SU-DHL-6 (cell line): ENCODE results near the gene LOXHD1.

ENCODE experiments used
- H2AFZ ChIP-seq: fragments of 200-600 bp; sonication (generic); 2 replicates; pipeline ENCODE4 v1.6.1; 2014; ENCODE audit warnings: low read depth, mild to moderate bottlenecking, moderate library complexity, mixed read lengths, antibody characterized with exemption, low read length; ENCODE audit not compliant: severe bottlenecking
- H3F3A ChIP-seq: fragments of 200-600 bp; shearing (Covaris generic); 2 replicates; pipeline ENCODE4 v1.6.0; 2016; ENCODE audit warnings: antibody characterized with exemption, mild to moderate bottlenecking; ENCODE audit not compliant: insufficient read depth
- H3K27ac ChIP-seq: fragments of 200-600 bp; sonication (generic); 2 replicates; pipeline ENCODE4 v1.5.1; 2016; ENCODE audit warnings: low read depth, mild to moderate bottlenecking, low read length, moderate library complexity, mixed read lengths
- H3K27me3 ChIP-seq: fragments of 200-600 bp; sonication (generic), shearing (Covaris generic); 2 replicates; pipeline ENCODE4 v1.6.0; 2014; ENCODE audit warnings: mild to moderate bottlenecking, low read length
- H3K36me3 ChIP-seq: fragments of 200-600 bp; sonication (generic); 2 replicates; pipeline ENCODE4 v1.6.1; 2014; ENCODE audit warnings: mild to moderate bottlenecking, low read length, mixed read lengths
- H3K4me2 ChIP-seq: fragments of 300-600, 200-600 bp; shearing (Covaris generic), sonication (generic); 2 replicates; pipeline ENCODE4 v1.6.0; 2014; ENCODE audit warnings: low read length, low read depth, mild to moderate bottlenecking; ENCODE audit not compliant: poor library complexity, severe bottlenecking
- H3K4me3 ChIP-seq: fragments of 200-600 bp; sonication (generic); 2 replicates; pipeline ENCODE4 v1.5.1; 2014; ENCODE audit warnings: antibody characterized with exemption, low read length, mild to moderate bottlenecking, mixed read lengths; ENCODE audit not compliant: insufficient read depth, poor library complexity, severe bottlenecking
- H3K79me2 ChIP-seq: fragments of 200-600 bp; sonication (generic); 2 replicates; pipeline ENCODE4 v1.6.1; 2014; ENCODE audit warnings: mild to moderate bottlenecking, low read length, moderate library complexity; ENCODE audit not compliant: insufficient read depth
- H3K9ac ChIP-seq: fragments of 200-600 bp; sonication (generic); 2 replicates; pipeline ENCODE4 v1.7.0; 2014; ENCODE audit warnings: mild to moderate bottlenecking, low read length
- H3K9me2 ChIP-seq: fragments of 200-600 bp; sonication (generic); replicated peaks from 2 replicates; pipeline ENCODE4 v1.6.1; 2014; ENCODE audit warnings: low read length; ENCODE audit not compliant: insufficient read depth
- H3K9me3 ChIP-seq: fragments of 200-600 bp; sonication (generic); 2 replicates; pipeline ENCODE4 v1.6.1; 2014; ENCODE audit warnings: low read length, mixed read lengths; ENCODE audit not compliant: insufficient read depth
- H4K20me1 ChIP-seq: fragments of 200-600 bp; sonication (generic); 2 replicates; pipeline ENCODE4 v1.6.1; 2014; ENCODE audit warnings: low read depth, mild to moderate bottlenecking, antibody characterized with exemption, low read length, moderate library complexity, mixed read lengths
- EZH2phosphoT487 ChIP-seq: fragments of 200-600 bp; sonication (generic), shearing (Covaris generic); conservative IDR thresholded peaks from 2 replicates; pipeline ENCODE4 v1.6.1; 2018; ENCODE audit warnings: mild to moderate bottlenecking, antibody characterized with exemption, low read length, moderate library complexity, mixed read lengths
- TF ChIP-seq, protein P1 (sequence below): fragments of 200-600 bp; sonication (generic); IDR thresholded peaks from one replicate; pipeline ENCODE4 v1.5.1; 2017; ENCODE audit warnings: antibody characterized with exemption, mild to moderate bottlenecking, low read length, moderate library complexity; ENCODE audit not compliant: insufficient read depth, poor library complexity, severe bottlenecking

The LOXHD1 gene

DNA sequence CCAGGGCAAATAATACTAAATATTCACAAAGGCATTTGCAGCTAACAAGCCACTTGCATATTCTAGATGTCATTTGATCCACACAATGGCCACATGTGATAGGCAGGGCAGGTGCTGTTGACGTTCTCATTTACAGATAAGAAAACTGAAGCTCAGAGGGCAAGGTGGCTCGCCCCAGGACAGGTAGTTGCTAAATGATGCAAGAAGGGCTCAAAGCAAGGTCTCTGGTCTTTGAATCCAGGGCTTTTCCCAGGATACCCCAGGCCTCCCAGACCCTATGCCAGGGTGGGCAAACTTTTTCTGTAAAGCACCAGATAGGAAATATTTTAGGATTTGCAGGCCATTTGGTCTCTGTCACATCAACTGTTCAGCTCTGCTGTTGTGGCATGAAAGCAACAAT is 35.1 kb downstream of the LOXHD1 start:
- H3K9me3 ChIP-seq, result no peaks in the 10 kb centered on the region
- no peaks in the 10 kb centered on the region for H3K79me2 ChIP-seq
- H3K9ac ChIP-seq, result no peak overlapping the region
- H3K27me3 ChIP-seq, result no peaks in the 10 kb centered on the region
- no peaks in the 10 kb centered on the region for H3K36me3 ChIP-seq
- H3K27ac ChIP-seq, result no peak overlapping the region
- H4K20me1 ChIP-seq, result no peaks in the 10 kb centered on the region
- H3K9me2 ChIP-seq, result no peaks in the 10 kb centered on the region
- TF ChIP-seq EZH2phosphoT487, result no peak
- TF ChIP-seq, protein P1, sequence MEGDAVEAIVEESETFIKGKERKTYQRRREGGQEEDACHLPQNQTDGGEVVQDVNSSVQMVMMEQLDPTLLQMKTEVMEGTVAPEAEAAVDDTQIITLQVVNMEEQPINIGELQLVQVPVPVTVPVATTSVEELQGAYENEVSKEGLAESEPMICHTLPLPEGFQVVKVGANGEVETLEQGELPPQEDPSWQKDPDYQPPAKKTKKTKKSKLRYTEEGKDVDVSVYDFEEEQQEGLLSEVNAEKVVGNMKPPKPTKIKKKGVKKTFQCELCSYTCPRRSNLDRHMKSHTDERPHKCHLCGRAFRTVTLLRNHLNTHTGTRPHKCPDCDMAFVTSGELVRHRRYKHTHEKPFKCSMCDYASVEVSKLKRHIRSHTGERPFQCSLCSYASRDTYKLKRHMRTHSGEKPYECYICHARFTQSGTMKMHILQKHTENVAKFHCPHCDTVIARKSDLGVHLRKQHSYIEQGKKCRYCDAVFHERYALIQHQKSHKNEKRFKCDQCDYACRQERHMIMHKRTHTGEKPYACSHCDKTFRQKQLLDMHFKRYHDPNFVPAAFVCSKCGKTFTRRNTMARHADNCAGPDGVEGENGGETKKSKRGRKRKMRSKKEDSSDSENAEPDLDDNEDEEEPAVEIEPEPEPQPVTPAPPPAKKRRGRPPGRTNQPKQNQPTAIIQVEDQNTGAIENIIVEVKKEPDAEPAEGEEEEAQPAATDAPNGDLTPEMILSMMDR, result no peak
- no peak overlapping the region for H2AFZ ChIP-seq
- no peaks in the 10 kb centered on the region for H3F3A ChIP-seq
- H3K4me2 ChIP-seq, result no peak overlapping the region
- H3K4me3 ChIP-seq, result no peak overlapping the region

DNA sequence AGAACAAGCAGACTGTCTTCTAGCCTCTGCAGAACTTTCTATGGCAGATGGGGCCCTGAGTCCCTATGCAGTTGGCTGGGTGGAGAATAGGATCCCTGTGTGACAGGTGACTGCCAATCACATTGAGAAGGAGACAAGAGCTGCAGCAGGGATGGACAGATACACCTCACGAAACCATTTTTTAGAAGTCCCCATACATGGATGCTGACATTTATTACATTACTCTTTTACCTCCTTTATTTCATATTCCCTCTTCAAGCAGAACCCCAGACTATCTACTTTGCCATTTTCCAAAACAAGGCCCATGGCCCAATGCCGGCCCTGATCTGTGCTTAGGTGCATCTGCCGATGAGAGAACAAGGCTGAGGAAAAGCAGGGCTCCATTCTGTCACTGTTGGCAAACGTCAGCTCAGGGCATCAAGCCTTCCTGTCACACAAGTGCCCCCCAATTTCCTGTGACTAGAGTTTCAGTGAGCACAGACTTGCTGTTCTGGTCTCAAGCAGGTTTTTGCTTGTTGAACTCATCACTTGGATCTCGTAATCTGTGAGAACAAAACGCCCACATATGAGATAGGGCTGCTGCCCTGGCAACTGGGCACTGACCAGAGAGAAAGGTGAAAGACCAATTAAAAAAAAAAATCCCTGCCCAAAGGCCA is 35.8 kb downstream of the LOXHD1 start:
- H3K9ac ChIP-seq, result no peak overlapping the region
- H3K36me3 ChIP-seq, result no peaks in the 10 kb centered on the region
- no peaks in the 10 kb centered on the region for H3K27me3 ChIP-seq
- H3K9me2 ChIP-seq, result no peaks in the 10 kb centered on the region
- no peak overlapping the region for H2AFZ ChIP-seq
- TF ChIP-seq, protein P1, result no peak
- H3K9me3 ChIP-seq, result no peaks in the 10 kb centered on the region
- no peaks in the 10 kb centered on the region for H3F3A ChIP-seq
- H3K27ac ChIP-seq, result no peak overlapping the region
- no peaks in the 10 kb centered on the region for H4K20me1 ChIP-seq
- H3K79me2 ChIP-seq, result no peaks in the 10 kb centered on the region
- no peak overlapping the region for H3K4me2 ChIP-seq
- H3K4me3 ChIP-seq, result no peak overlapping the region

DNA sequence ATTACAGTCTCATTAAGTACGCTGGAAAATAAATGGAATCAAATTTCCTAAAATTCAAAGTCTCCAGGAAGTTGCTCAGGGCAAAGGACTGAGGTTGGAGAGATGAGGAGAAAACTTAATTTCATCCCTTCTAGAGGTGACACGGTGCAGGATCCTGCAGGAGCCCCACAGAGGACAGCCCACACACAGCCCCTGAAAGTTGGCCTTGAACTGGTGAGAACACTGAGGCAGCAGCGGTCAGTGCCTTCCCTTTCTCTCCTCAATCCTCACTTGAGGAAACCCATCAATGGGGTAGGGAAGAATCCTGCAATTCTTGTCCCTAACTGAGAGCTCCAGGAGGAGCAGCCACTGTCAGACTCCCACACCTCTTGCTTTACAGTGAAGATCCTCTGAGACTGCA is 37.5 kb downstream of the LOXHD1 start:
- H3K79me2 ChIP-seq, result no peaks in the 10 kb centered on the region
- no peaks in the 10 kb centered on the region for H4K20me1 ChIP-seq
- no peaks in the 10 kb centered on the region for H3F3A ChIP-seq
- H2AFZ ChIP-seq, result no peak overlapping the region
- no peak for TF ChIP-seq EZH2phosphoT487
- TF ChIP-seq, protein P1, result no peak
- no peak overlapping the region for H3K27ac ChIP-seq
- H3K27me3 ChIP-seq, result no peaks in the 10 kb centered on the region
- H3K4me2 ChIP-seq, result no peak overlapping the region
- H3K9me3 ChIP-seq, result no peaks in the 10 kb centered on the region
- no peak overlapping the region for H3K4me3 ChIP-seq
- H3K9ac ChIP-seq, result no peak overlapping the region
- H3K36me3 ChIP-seq, result no peaks in the 10 kb centered on the region
- H3K9me2 ChIP-seq, result no peaks in the 10 kb centered on the region
